Measurements from ENCODE around the gene SRRD. TPM values are rescaled to one million over a fixed set of nuclear protein-coding genes. Genes with fewer than 3 reads are reported as not detected.

SRRD gene
- total and polyA plus RNA-seq, 2 of the 8 experiments (the other 6 are each of a cell fraction or from before 2014, with no cell fraction given): 17.1 to 25.3 TPM

DNA sequence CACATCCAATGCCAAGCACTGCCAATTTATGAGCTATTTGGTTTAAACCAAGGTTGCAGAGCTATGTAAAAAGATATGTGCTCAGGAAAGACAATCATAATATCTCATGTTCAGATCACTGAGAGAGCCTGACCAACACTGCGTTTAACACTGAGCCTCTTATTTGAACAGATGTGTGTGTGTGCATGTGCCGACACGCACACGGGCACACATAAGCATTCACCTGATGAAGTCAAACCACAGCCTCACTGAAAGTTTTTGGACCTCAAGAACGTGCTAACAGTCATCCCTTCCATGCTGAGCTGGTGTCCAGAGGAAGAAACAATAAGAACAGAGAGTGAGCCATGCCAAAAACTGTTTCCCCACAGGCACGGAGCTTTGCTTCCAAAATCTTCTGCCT, 23.5 kb upstream of the SRRD start (continued):
- TF ChIP-seq EZH2 (IDR thresholded peaks at IDR 0.05; ENCODE audit: low read depth, low read length, severe bottlenecking): no peak
- TF ChIP-seq RNF2 (IDR thresholded peaks at IDR 0.05; ENCODE audit: borderline replicate concordance, low read depth, low read length, missing control alignments, poor library complexity, severe bottlenecking): no peak
- TF ChIP-seq GABPA (IDR thresholded peaks at IDR 0.05; ENCODE audit: borderline replicate concordance, insufficient read depth, low read length): no peak
- no peak for TF ChIP-seq EGR1 (IDR thresholded peaks at IDR 0.05; ENCODE audit: borderline replicate concordance, low read depth, low read length)
- TF ChIP-seq SP2 (IDR thresholded peaks at IDR 0.05; ENCODE audit: low read length): no peak
- no peak for TF ChIP-seq CBX5 (IDR thresholded peaks at IDR 0.05; ENCODE audit: low read depth, low read length)
- TF ChIP-seq TCF12 (IDR thresholded peaks at IDR 0.05; ENCODE audit: low read depth, low read length): no peak
- TF ChIP-seq KDM1A (IDR thresholded peaks at IDR 0.05; ENCODE audit: borderline replicate concordance, low read length): no peak
